HEK293 (cell line): ENCODE data around the gene HHAT.

ENCODE experiments used
- CTCF ChIA-PET: fragments of 350-600 bp; formaldehyde crosslinking; extraction: SDS; loops from one replicate; lab custom pipeline; 2021; ENCODE audit warnings: antibody characterized with exemption; lab: Yijun Ruan, JAX
- POLR2A ChIA-PET: fragments of 300-600 bp; formaldehyde crosslinking; extraction: SDS; loops from one replicate; lab custom pipeline; 2020; ENCODE audit warnings: antibody characterized with exemption, inconsistent platforms; lab: Yijun Ruan, JAX
- H3K27ac ChIP-seq: fragments of 200-500 bp; sonication (Bioruptor generic); 2 replicates; pipeline ENCODE4 v1.5.1; 2014; ENCODE audit warnings: low read depth, low read length, control low read depth, inconsistent platforms; ENCODE audit errors: extremely low read depth
- H3K36me3 ChIP-seq, 2 experiments: fragments of 200-500 bp in 1 of 2; sonication (Bioruptor generic) in 1 of 2; 1 replicate in 1 of 2; 2 replicates in 1 of 2; pipeline ENCODE4 v1.5.1; 2014 to 2017; ENCODE audit warnings: inconsistent platforms in 2 of 2, low read length in 2 of 2; ENCODE audit not compliant: control insufficient read depth in 2 of 2, insufficient read depth in 1 of 2
- H3K4me1 ChIP-seq: fragments of 200-500 bp; sonication (Bioruptor generic); 2 replicates; pipeline ENCODE4 v1.5.1; 2014; ENCODE audit warnings: mild to moderate bottlenecking, low read length, inconsistent platforms; ENCODE audit not compliant: control insufficient read depth, insufficient read depth
- H3K4me3 ChIP-seq: 2 replicates; pipeline ENCODE4 v1.5.1; 2011; ENCODE audit warnings: low read depth, mild to moderate bottlenecking, control low read depth, low read length, moderate library complexity
- H3K9me3 ChIP-seq: fragments of 200-500 bp; sonication (Bioruptor generic); 2 replicates; pipeline ENCODE4 v1.5.1; 2014; ENCODE audit warnings: low read depth, low read length, inconsistent platforms; ENCODE audit not compliant: control insufficient read depth, insufficient read depth
- FEZF1 ChIP-seq: fragments of 450-650 bp; formaldehyde crosslinking; IDR thresholded peaks from 2 replicates; pipeline ENCODE4 v1.5.1; 2016; ENCODE audit warnings: missing biosample characterization, missing genetic modification characterization
- GLIS1 ChIP-seq: fragments of 450-650 bp; formaldehyde crosslinking; IDR thresholded peaks from 2 replicates; pipeline ENCODE4 v1.5.1; 2016; ENCODE audit warnings: missing biosample characterization, missing genetic modification characterization
- KLF10 ChIP-seq: fragments of 450-650 bp; IDR thresholded peaks from 2 replicates; pipeline ENCODE4 v1.5.1; 2018; ENCODE audit warnings: missing biosample characterization, mild to moderate bottlenecking, missing genetic modification characterization
- KLF7 ChIP-seq: fragments of 450-650 bp; formaldehyde crosslinking; IDR thresholded peaks from 2 replicates; pipeline ENCODE4 v1.5.1; 2016; ENCODE audit warnings: missing biosample characterization, missing genetic modification characterization, borderline replicate concordance
- SP3 ChIP-seq: fragments of 450-650 bp; formaldehyde crosslinking; IDR thresholded peaks from 2 replicates; pipeline ENCODE4 v1.5.1; 2016; ENCODE audit warnings: missing biosample characterization, missing genetic modification characterization
- WT1 ChIP-seq: fragments of 450-650 bp; formaldehyde crosslinking; IDR thresholded peaks from 2 replicates; pipeline ENCODE4 v1.5.1; 2016; ENCODE audit warnings: missing biosample characterization, missing genetic modification characterization
- YY2 ChIP-seq: fragments of 450-650 bp; formaldehyde crosslinking; IDR thresholded peaks from 2 replicates; pipeline ENCODE4 v1.5.1; 2016; ENCODE audit warnings: missing biosample characterization, missing genetic modification characterization
- ZBTB1 ChIP-seq: fragments of 450-650 bp; formaldehyde crosslinking; IDR thresholded peaks from 2 replicates; pipeline ENCODE4 v1.5.1; 2016; ENCODE audit warnings: missing biosample characterization, missing genetic modification characterization
- ZBTB17 ChIP-seq: fragments of 450-650 bp; formaldehyde crosslinking; IDR thresholded peaks from 2 replicates; pipeline ENCODE4 v1.5.1; 2016; ENCODE audit warnings: missing biosample characterization, missing genetic modification characterization
- ZBTB44 ChIP-seq: fragments of 450-650 bp; IDR thresholded peaks from 2 replicates; pipeline ENCODE4 v1.5.1; 2018; ENCODE audit warnings: missing biosample characterization, mild to moderate bottlenecking, missing genetic modification characterization
- ZBTB6 ChIP-seq: fragments of 450-650 bp; formaldehyde crosslinking; IDR thresholded peaks from 2 replicates; pipeline ENCODE4 v1.5.1; 2017; ENCODE audit warnings: missing biosample characterization, missing genetic modification characterization
- ZBTB7A ChIP-seq: fragments of 450-650 bp; formaldehyde crosslinking; IDR thresholded peaks from 2 replicates; pipeline ENCODE4 v1.5.1; 2016; ENCODE audit warnings: low read depth, missing biosample characterization, missing genetic modification characterization
- ZNF175 ChIP-seq: fragments of 450-650 bp; formaldehyde crosslinking; IDR thresholded peaks from 2 replicates; pipeline ENCODE4 v1.5.1; 2016; ENCODE audit warnings: missing biosample characterization, missing genetic modification characterization
- ZNF335 ChIP-seq: fragments of 450-650 bp; formaldehyde crosslinking; conservative IDR thresholded peaks from 2 replicates; pipeline ENCODE4 v1.5.1; 2016; ENCODE audit warnings: missing biosample characterization, missing genetic modification characterization
- ZNF366 ChIP-seq: fragments of 450-650 bp; formaldehyde crosslinking; conservative IDR thresholded peaks from 2 replicates; pipeline ENCODE4 v1.5.1; 2016; ENCODE audit warnings: missing biosample characterization, missing genetic modification characterization
- ZNF518A ChIP-seq: fragments of 450-650 bp; formaldehyde crosslinking; conservative IDR thresholded peaks from 2 replicates; pipeline ENCODE4 v1.5.1; 2016; ENCODE audit warnings: low read depth, missing biosample characterization, missing genetic modification characterization
- ZNF558 ChIP-seq: fragments of 450-650 bp; formaldehyde crosslinking; IDR thresholded peaks from 2 replicates; pipeline ENCODE4 v1.5.1; 2016; ENCODE audit warnings: missing biosample characterization, missing genetic modification characterization
- ZNF639 ChIP-seq: fragments of 450-650 bp; formaldehyde crosslinking; IDR thresholded peaks from 2 replicates; pipeline ENCODE4 v1.5.1; 2016; ENCODE audit warnings: missing biosample characterization, missing genetic modification characterization
- ZNF645 ChIP-seq: fragments of 450-650 bp; formaldehyde crosslinking; IDR thresholded peaks from 2 replicates; pipeline ENCODE4; 2016; ENCODE audit warnings: missing biosample characterization, missing genetic modification characterization
- ZNF704 ChIP-seq: fragments of 450-650 bp; formaldehyde crosslinking; IDR thresholded peaks from 2 replicates; pipeline ENCODE4 v1.5.1; 2016; ENCODE audit warnings: missing biosample characterization, missing genetic modification characterization
- ZSCAN5A ChIP-seq: fragments of 450-650 bp; formaldehyde crosslinking; IDR thresholded peaks from 2 replicates; pipeline ENCODE4 v1.5.1; 2016; ENCODE audit warnings: missing biosample characterization, missing genetic modification characterization
- ZXDB ChIP-seq: fragments of 450-650 bp; formaldehyde crosslinking; IDR thresholded peaks from 2 replicates; pipeline ENCODE4 v1.5.1; 2016; ENCODE audit warnings: missing biosample characterization, missing genetic modification characterization

HHAT gene

GRCh38 chr1:210332719-210333398 lies 4.2 kb downstream of the HHAT start:
- Histone ChIP-seq H3K36me3 (no peaks in the 10 kb centered on the region), H3K4me1 (peaks cover 32% of the 10 kb centered on the region), H3K9me3 (no peaks in the 10 kb centered on the region), H3K4me3 (no peak overlapping the region), H3K27ac (0 out of 2 replicates have a peak overlapping the region, but pooled peaks have one; percentile 2)
- CTCF ChIA-PET = interaction anchor here (0.7 to 1.5 kb wide), 6 partner anchors 8 to 40 kb away, joined by 3 to 6 read pairs (median 3); no protein-coding TSS in a partner anchor
- POLR2A ChIA-PET = no interaction called here
- TF ChIP-seq ZBTB44 = peak; percentile 68
- peak; percentile 95 for TF ChIP-seq WT1
- no peak for TF ChIP-seq SP3
- TF ChIP-seq ZNF175 = no peak
- no peak for TF ChIP-seq ZNF704 (tag by site-specific recombination)
- TF ChIP-seq ZBTB1 (tag by site-specific recombination) = no peak
- TF ChIP-seq ZNF366 (tag by site-specific recombination) = 0 out of 2 replicates have a peak, but pooled peaks have one; percentile 27
- no peak for TF ChIP-seq ZNF645 (tag by site-specific recombination)
- TF ChIP-seq ZBTB6 (tag by site-specific recombination) = no peak
- peak; percentile 38; the same call in 1 of the 2 replicates for TF ChIP-seq FEZF1 (tag by site-specific recombination)
- no peak for TF ChIP-seq ZNF518A
- 0 out of 2 replicates have a peak, but pooled peaks have one; percentile 48 for TF ChIP-seq KLF10 (tag by site-specific recombination)
- peak; percentile 74 for TF ChIP-seq GLIS1
- no peak for TF ChIP-seq ZBTB7A
- no peak for TF ChIP-seq YY2
- TF ChIP-seq ZSCAN5A = no peak
- TF ChIP-seq ZXDB = peak; percentile 58; the same call in 1 of the 2 replicates
- no peak for TF ChIP-seq ZNF558
- TF ChIP-seq ZNF639 (tag by site-specific recombination) = no peak
- peak; percentile 94 for TF ChIP-seq ZBTB17 (tag by site-specific recombination)
- TF ChIP-seq ZNF335 = 0 out of 2 replicates have a peak, but pooled peaks have one; percentile 25
- TF ChIP-seq KLF7 = peak; percentile 17; the same call in 1 of the 2 replicates
